ENCODE data around the gene HTRA1.

Gene HTRA1

GRCh38 chr10:122497241-122497640 lies 35.9 kb downstream of the HTRA1 start:
- no peak for DNase-seq

DNA sequence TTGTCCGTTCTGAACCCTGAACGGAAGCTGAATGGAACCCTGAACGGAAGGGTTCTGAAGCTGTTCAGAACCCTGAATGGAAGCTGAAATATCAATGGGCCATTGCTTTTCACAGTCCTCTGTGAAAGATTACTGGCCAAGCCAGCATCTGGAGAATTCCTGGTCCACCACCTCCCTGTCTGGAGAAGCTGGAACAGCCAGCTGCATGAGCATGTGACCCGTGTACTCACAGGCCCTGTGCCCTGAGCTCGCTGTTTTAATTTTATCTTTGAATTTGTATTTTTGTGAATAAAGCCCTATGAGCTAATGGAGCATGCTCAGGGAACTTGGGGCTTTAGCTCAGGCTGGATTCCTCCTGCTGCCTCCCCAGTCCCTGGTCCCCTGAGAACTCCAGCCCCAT lies 37.2 kb downstream of the HTRA1 start:
- DNase-seq, result no peak

DNA sequence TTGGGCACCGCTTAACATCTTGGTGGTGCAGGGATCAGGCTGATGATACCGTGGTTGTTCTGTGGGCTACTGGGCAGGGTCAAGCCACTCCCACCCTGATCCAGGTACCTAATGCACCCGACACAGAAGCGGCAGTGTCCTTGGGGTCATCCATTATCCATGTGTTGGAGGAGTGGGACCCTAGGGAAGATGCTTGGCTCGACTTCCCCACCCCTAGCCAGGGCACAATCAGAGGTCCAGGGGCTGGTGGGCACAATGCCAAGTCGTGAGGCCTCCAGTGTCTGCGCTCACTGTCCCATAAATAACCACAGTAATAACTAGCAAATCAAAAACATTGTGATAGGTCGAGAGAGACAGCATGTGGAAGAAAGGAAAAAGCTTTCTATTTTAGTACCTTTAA lies 37.7 kb downstream of the HTRA1 start:
- DNase-seq, result no peak

DNA sequence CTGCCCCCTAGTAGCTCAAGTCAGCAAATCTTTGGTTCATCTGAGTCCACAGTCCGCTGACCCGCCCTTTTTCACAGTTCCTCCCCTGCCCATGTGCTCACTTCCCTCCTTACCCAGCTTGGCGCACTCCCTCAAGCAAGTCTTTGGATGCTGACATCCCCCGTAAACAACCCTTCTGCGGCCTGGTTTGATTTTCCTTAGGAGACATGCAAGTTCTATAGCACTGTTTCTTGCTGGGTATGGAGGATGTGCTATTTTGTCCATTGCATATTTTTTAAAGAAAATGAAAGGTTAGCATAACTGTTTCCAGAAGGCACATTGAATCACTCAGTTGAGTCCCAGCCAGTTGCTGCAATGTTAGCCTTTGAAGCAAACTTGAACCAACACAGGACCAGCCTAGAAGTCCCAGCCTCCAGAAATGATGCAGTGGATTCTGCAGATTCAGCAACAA lies 38.2 kb downstream of the HTRA1 start:
- no peak for DNase-seq

- DNase-seq, result no peak
Observed at GRCh38 chr10:122500194-122500593, 38.8 kb downstream of the HTRA1 start.

DNA sequence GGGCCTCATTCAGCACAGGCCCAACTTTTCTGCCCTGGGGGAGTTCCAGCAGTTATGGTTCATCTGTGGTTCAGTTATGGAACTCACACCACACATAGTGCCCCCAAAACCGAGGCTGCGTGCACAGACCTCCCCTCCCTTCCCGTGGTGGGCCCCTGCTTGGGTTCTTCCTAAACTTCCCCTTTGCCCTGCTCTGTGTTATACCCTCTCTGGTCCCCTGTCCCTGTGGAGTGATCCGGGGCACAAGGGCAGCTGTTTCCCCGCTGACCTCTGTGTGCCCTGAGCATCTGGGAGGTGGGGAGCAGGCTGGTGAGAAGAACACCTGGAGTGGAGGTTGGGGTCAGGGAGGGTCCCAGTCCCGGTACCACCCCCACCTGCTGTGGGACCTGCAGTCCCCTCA lies 39.4 kb downstream of the HTRA1 start:
- DNase-seq, result no peak

DNA sequence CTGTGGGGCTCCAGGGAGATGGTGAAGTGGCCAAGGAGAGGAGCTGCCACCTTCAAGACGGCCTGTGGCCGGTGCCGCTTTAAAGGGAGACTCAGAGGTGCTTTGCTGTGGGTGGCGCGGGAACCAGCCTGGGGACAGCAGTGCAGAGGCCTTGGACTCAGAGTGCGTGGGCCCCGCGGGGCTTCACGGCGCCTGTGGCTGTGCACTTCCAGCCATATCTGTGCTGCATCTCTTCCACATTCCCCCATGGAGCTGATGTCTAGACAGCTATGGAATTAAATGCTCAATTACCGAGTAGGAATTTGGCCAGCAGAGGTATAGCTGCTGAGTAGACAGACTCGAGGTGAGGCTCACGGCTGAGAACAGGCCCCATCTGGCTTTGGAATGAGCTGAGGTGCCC lies 41.7 kb downstream of the HTRA1 start:
- no peak for DNase-seq

DNA sequence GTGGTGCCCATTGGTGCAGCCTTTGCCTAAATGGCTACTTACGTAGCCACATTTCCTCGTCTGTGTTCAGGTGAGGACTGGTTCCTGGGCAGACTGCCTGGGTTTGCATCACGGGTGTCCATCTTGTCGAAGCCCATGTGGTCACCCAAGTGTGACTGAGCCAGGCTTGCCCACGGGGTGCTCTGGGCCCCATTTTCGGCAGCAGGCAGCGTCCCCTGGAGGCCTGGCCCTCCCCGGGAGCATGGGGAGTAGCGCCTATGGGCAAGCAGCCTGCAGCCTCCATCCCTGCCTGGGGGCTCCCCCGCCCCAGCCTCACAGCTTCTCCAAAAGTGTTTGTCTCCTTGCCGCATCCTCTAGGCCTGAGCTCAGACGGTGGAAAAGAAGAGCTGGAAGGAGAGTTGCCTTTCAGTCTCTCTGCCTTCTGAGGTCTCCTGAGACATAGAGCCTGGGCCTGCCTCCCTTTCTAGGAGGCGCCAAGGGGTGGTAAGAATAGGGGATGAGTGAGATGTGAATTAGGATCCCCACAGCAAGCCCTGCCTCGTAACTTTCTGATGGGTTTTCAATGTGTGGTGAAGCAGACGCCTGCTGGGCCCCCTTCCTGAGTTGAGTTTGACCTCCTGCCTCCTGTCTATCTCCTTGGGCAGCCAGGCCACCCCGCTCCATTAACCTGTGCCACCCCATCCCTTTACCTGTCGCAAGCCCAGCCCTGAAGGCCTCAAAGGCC lies 42.7 kb downstream of the HTRA1 start:
- DNase-seq, result no peak

GRCh38 chr10:122504610-122504950 lies 43.2 kb downstream of the HTRA1 start:
- peak; percentile 80 for DNase-seq

DNA sequence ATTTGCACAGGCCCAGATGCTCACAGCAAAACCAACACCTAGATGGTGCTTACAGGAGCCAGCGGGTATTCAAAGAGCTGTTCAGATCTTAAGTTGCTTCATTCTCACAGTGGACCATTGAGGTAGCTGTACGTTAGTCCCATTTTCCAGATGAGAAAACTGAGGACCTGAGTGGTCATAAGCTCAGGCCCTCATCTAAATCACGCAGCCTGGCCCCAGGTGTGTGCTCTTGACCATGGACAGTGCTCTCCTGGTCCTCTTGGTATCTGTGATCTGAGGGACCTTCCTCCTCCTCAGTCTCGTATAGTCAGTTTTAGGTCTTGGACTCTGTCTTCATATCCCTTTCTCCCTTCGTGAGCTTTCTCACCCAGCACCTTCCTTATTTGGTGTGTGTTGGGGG lies 43.7 kb downstream of the HTRA1 start:
- DNase-seq, result no peak

DNA sequence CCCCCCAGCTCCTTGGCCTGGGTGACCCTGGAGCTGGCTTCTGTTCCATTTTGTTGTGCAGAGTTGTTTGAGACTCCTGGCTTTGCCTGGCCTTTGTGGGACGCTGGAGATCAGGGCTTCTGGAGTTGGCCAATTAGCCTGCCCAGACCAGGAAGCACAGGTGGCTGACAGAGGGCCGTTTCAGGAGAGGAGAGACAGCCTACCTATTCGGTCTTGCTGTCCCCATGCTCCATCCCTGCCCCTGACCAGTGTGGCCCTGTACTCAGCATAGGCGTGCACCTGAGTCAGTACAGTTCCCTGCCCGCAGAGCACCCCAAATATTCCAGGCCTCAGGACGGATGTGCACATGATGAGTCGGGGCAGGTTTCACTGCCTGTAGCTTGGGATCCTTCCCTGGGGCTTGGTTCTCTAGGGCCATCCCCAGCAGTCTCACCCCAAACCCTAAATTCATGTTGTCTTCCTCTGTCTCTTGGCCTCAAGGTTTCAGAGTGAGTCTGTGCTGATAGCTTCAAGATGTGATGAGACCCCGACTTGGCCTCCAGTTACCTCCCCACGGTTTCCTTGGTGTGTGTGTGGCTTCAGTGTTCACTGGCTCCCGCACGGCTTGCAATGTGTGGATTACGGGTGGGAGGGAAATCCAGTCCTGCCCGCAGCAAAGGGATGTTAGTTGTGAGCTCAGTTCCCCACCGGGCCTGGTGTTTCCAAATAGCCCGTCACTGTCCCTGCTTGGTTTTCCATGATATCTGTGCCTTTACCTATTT lies 44.7 kb downstream of the HTRA1 start:
- no peak for DNase-seq

DNA sequence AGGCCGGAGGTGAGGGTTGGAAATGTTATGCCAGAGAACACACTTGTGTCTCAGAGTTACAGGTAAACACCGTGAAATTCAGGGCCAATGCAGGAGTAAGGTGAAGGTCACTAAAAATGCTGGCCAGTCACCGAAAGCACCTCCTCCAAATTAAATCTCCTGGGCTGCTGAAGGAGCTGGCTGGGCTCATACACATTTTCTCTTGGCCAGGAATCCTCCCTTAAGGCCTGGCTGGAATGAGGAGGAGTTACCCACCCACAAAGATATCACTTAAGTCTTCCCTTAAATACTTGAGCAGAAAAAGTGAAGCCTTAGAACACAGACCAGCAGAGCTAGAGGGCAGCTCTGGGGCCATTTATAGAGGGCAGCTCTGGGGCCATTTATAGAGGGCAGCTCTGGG lies 46.3 kb downstream of the HTRA1 start:
- no peak for DNase-seq

GRCh38 chr10:122508021-122508420 lies 46.7 kb downstream of the HTRA1 start:
- DNase-seq, result no peak

GRCh38 chr10:122509323-122509722 lies 48.0 kb downstream of the HTRA1 start:
- DNase-seq, result no peak

DNA sequence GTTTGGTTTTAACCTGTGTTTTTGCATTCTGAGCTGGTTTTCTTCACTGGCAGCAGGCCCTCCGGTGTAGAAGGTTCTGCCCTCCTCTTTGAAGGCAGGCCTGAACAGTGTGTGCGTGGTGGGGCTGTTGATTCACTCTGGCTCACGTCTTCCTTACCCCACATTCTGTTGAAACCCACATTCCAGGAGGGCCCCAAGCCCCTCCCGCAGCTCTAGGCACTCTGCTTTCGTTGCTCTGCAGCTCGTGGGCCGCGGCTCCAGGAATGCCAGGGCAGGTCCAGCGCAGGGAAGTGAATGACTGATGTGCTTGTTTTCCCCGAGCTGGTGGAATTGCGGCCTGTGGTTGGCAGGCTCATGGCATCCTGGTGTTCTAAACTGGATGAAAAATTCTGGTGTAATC lies 49.0 kb downstream of the HTRA1 start:
- DNase-seq, result no peak

GRCh38 chr10:122510736-122511135 lies 49.4 kb downstream of the HTRA1 start:
- DNase-seq, result no peak

GRCh38 chr10:122513053-122513452 lies 51.7 kb downstream of the HTRA1 start:
- no peak for DNase-seq

DNA sequence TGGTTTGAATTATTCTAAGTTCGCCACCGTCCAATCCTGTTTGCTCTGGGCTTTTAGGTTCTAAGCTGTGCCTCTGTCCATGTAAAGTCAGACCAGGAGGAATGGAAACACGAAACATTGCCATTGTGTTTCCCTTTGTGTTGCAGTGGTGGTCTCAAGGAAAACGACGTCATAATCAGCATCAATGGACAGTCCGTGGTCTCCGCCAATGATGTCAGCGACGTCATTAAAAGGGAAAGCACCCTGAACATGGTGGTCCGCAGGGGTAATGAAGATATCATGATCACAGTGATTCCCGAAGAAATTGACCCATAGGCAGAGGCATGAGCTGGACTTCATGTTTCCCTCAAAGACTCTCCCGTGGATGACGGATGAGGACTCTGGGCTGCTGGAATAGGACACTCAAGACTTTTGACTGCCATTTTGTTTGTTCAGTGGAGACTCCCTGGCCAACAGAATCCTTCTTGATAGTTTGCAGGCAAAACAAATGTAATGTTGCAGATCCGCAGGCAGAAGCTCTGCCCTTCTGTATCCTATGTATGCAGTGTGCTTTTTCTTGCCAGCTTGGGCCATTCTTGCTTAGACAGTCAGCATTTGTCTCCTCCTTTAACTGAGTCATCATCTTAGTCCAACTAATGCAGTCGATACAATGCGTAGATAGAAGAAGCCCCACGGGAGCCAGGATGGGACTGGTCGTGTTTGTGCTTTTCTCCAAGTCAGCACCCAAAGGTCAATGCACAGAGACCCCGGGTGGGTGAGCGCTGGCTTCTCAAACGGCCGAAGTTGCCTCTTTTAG lies 52.9 kb downstream of the HTRA1 start:
- DNase-seq, result no peak

- no peak for DNase-seq
Observed at GRCh38 chr10:122515022-122515424, 53.7 kb downstream of the HTRA1 start.

DNA sequence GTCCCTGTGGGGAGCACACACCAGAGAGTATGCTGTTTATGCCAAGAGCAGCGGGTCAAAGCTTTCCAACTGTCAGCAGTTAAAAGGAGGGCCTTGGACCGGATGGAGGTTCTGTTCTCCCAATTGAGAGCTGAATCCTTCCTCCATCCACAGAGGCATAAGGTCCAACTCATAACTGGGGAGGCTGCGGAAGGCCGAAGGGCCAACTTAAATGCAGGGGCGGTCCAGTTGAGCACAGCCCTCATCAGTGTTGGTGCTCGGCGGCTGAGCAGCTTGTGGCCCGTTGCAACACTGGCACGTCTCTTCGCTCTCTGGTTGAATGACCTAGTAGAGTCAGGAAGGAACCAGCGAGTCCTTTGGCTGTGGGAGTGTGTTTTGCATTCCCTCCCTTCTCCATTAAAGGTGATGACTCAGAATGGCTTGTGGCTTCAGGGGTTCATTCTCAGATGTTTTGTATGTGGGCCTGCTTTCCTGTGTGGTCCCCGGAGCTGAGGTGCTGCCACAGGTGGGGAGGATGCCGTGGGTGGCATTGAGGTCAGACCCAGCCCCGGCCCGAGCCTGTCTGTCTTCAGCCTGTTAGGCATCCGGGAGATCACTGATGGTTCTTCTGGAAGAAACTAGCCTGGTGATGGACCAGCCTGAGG lies 54.4 kb downstream of the HTRA1 start:
- DNase-seq, result no peak

- no peak for DNase-seq
Observed at GRCh38 chr10:122516734-122517133, 55.4 kb downstream of the HTRA1 start.

DNA sequence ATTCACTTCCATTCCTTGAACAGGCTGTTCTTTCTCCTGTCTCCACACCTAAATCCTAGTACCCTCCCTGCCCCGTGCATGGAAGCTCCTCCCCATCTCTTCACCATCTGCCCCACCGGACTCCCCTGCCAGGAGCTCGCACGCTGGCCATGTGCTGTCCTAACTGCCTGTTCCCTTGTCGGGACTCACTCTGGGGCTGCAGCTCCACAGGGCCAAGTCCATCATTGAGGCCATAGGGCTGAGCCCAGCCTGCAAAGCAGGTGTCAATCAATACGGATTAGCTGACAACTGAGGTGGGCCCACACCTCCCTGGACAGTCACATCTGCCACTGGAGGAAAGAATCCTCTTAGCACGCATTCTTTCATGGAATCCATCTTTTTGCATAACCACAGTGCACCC lies 57.8 kb downstream of the HTRA1 start:
- DNase-seq, result no peak

DNA sequence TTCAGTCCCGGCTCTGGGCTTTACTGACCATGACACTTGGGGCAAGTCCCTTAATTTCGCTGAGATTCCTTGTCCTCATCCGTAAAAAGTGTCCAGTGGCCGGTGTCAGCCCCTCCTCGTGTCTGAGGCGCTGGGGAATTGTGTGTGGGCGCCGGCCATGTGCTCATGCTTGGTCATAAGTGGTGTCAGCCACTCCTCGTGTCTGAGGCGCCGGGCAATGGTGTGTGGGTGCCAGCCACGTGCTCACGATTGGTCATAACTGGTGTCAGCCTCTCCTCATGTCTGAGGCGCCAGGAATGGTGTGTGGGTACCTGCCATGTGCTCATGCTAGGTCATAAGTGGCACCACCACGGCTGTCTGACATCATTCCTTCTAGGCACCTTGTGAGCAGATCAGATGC lies 58.5 kb downstream of the HTRA1 start:
- no peak for DNase-seq

All from NCI-H1092 treated with DMSO at 0.1 percent for 48 hours (cell line).